Stimulated activated CD4-positive, alpha-beta T cell treated with anti-CD3 and anti-CD28 coated beads, Interleukin-15, amount 100 ng/mL, for 48 hours (primary cell): Measurements from ENCODE around the gene OSBPL6.

Source experiments
- DNase-seq, 2 donors: peaks; one replicate each; pipeline ENCODE4 v3.0.0-alpha.2; 2020; ENCODE audit warnings: low read depth in 2 of 2

The OSBPL6 gene

GRCh38 chr2:178271629-178272333 is 77.5 kb downstream of the OSBPL6 start:
- DNase-seq, result no peak

GRCh38 chr2:178273787-178274360 is 79.6 kb downstream of the OSBPL6 start:
- DNase-seq, result no peak

GRCh38 chr2:178275600-178275999 is 81.3 kb downstream of the OSBPL6 start:
- no peak for DNase-seq

- DNase-seq, result no peak
Observed at GRCh38 chr2:178277741-178278197, 83.5 kb downstream of the OSBPL6 start.

- DNase-seq, result no peak
Observed at GRCh38 chr2:178279142-178279541, 84.8 kb downstream of the OSBPL6 start.

GRCh38 chr2:178279636-178280035 is 85.3 kb downstream of the OSBPL6 start:
- no peak for DNase-seq

GRCh38 chr2:178280244-178280852 is 86.0 kb downstream of the OSBPL6 start:
- DNase-seq, result peak in 1 of 2 donors; percentile 24

GRCh38 chr2:178282075-178282815 is 87.9 kb downstream of the OSBPL6 start:
- DNase-seq, result no peak

- no peak for DNase-seq
Observed at GRCh38 chr2:178283341-178283918, 89.1 kb downstream of the OSBPL6 start.

GRCh38 chr2:178284613-178285286 is 90.4 kb downstream of the OSBPL6 start:
- DNase-seq, result no peak

- DNase-seq, result no peak
Observed at GRCh38 chr2:178285287-178285615, 90.9 kb downstream of the OSBPL6 start.

- DNase-seq, result no peak
Observed at GRCh38 chr2:178286636-178287035, 92.3 kb downstream of the OSBPL6 start.

- DNase-seq, result no peak
Observed at GRCh38 chr2:178287652-178288344, 93.5 kb downstream of the OSBPL6 start.

GRCh38 chr2:178291703-178292102 is 97.4 kb downstream of the OSBPL6 start:
- no peak for DNase-seq

GRCh38 chr2:178292586-178292985 is 98.3 kb downstream of the OSBPL6 start:
- DNase-seq, result no peak

- no peak for DNase-seq
Observed at GRCh38 chr2:178295115-178295514, 100.8 kb downstream of the OSBPL6 start.

GRCh38 chr2:178295906-178296305 is 101.6 kb downstream of the OSBPL6 start:
- no peak for DNase-seq

GRCh38 chr2:178296394-178297090 is 102.2 kb downstream of the OSBPL6 start:
- DNase-seq, result no peak

GRCh38 chr2:178297091-178297411 is 102.7 kb downstream of the OSBPL6 start:
- DNase-seq, result no peak

GRCh38 chr2:178298785-178299212 is 104.5 kb downstream of the OSBPL6 start:
- DNase-seq, result no peak
